IPS-NIHi11 (cell line): ENCODE data around the gene ACOT7.

Source experiments
- DNase-seq: peaks from one replicate; pipeline ENCODE4 v3.0.0; 2012; ENCODE audit warnings: mixed read lengths, low spot score

Gene ACOT7

GRCh38 chr1:6271006-6271405 lies 122.6 kb downstream of the ACOT7 start:
- no peak for DNase-seq

- no peak for DNase-seq
Measured at GRCh38 chr1:6270401-6270800, 123.2 kb downstream of the ACOT7 start.

GRCh38 chr1:6269720-6270400 lies 123.7 kb downstream of the ACOT7 start:
- DNase-seq: no peak

- no peak for DNase-seq
Measured at GRCh38 chr1:6269296-6269695, 124.3 kb downstream of the ACOT7 start.

- DNase-seq: no peak
Measured at GRCh38 chr1:6268415-6268814, 125.2 kb downstream of the ACOT7 start.

- no peak for DNase-seq
Measured at GRCh38 chr1:6267686-6268322, 125.8 kb downstream of the ACOT7 start.

GRCh38 chr1:6266641-6267040 lies 126.9 kb downstream of the ACOT7 start:
- no peak for DNase-seq

GRCh38 chr1:6265151-6265550 lies 128.4 kb downstream of the ACOT7 start:
- DNase-seq: no peak

- no peak for DNase-seq
Measured at GRCh38 chr1:6263716-6264115, 129.9 kb downstream of the ACOT7 start.

- no peak for DNase-seq
Measured at GRCh38 chr1:6262555-6263420, 130.8 kb downstream of the ACOT7 start.

- DNase-seq: peak; percentile 72
Measured at GRCh38 chr1:6261615-6261995, 132.0 kb downstream of the ACOT7 start.

- peak; percentile 88 for DNase-seq
Measured at GRCh38 chr1:6260961-6261614, 132.5 kb downstream of the ACOT7 start, which contains the start of gene GPR153. Gene GPR153 (minus strand): TSS chr1:6261098. CDS start chr1:6254905, 6,193 bp downstream.

GRCh38 chr1:6260433-6260934 lies 133.1 kb downstream of the ACOT7 start:
- peak; percentile 80 for DNase-seq

- DNase-seq: peak; percentile 93
Measured at GRCh38 chr1:6259491-6260362, 133.8 kb downstream of the ACOT7 start.

- no peak for DNase-seq
Measured at GRCh38 chr1:6258675-6259074, 134.9 kb downstream of the ACOT7 start.

GRCh38 chr1:6257541-6258069 lies 136.0 kb downstream of the ACOT7 start:
- DNase-seq: no peak

GRCh38 chr1:6256645-6257044 lies 136.9 kb downstream of the ACOT7 start:
- no peak for DNase-seq

GRCh38 chr1:6254691-6255090 lies 138.9 kb downstream of the ACOT7 start:
- no peak for DNase-seq

- DNase-seq: no peak
Measured at GRCh38 chr1:6253380-6253779, 140.2 kb downstream of the ACOT7 start.

GRCh38 chr1:6252374-6252710 lies 141.2 kb downstream of the ACOT7 start:
- no peak for DNase-seq
